NCI-H748 (cell line): Measurements from ENCODE around the gene IQCE.

Experiments
- DNase-seq: peaks from one replicate; lab custom pipeline; 2025; ENCODE audit not compliant: unreplicated experiment; lab: John Stamatoyannopoulos, UW

IQCE gene

GRCh38 chr7:2631946-2632732, 73.4 kb downstream of the IQCE start, which contains the start of gene TTYH3:
TSS of gene TTYH3 (plus strand) at chr7:2631986. CDS start at chr7:2632156, 170 bp downstream.
- peak; percentile 66 for DNase-seq

GRCh38 chr7:2632733-2633537, 74.2 kb downstream of the IQCE start:
- peak; percentile 80 for DNase-seq

GRCh38 chr7:2633538-2634266, 74.9 kb downstream of the IQCE start:
- DNase-seq, result no peak

- no peak for DNase-seq
These were observed 75.7 kb downstream of the IQCE start for GRCh38 chr7:2634267-2635145.

- DNase-seq, result no peak
These were observed 76.4 kb downstream of the IQCE start for GRCh38 chr7:2635148-2635668.

- no peak for DNase-seq
These were observed 77.3 kb downstream of the IQCE start for GRCh38 chr7:2635810-2636701.

GRCh38 chr7:2637066-2637471, 78.3 kb downstream of the IQCE start:
- no peak for DNase-seq

- DNase-seq, result no peak
These were observed 78.9 kb downstream of the IQCE start for GRCh38 chr7:2637505-2638223.

GRCh38 chr7:2638224-2638991, 79.6 kb downstream of the IQCE start:
- DNase-seq, result no peak

- no peak for DNase-seq
These were observed 80.5 kb downstream of the IQCE start for GRCh38 chr7:2639181-2639681.

GRCh38 chr7:2639695-2640481, 81.1 kb downstream of the IQCE start:
- no peak for DNase-seq

- DNase-seq, result no peak
These were observed 81.7 kb downstream of the IQCE start for GRCh38 chr7:2640482-2640830.

- no peak for DNase-seq
These were observed 82.1 kb downstream of the IQCE start for GRCh38 chr7:2640846-2641316.

- DNase-seq, result no peak
These were observed 82.9 kb downstream of the IQCE start for GRCh38 chr7:2641406-2642393.

- no peak for DNase-seq
These were observed 84.8 kb downstream of the IQCE start for GRCh38 chr7:2643386-2644219.
